Heart left ventricle (tissue), 13 donors: Measurements from ENCODE around the gene GABRD.

Experiments
- CTCF ChIP-seq, 12 donors: fragments of 200-600 bp; sonication (generic) in 4 of 12; IDR thresholded peaks; one replicate each; pipeline versions ENCODE4 v1.5.0 to v1.8.0; 2018 to 2022; ENCODE audit warnings: antibody characterized with exemption in 12 of 12, mild to moderate bottlenecking in 5 of 12
- POLR2A ChIP-seq, 2 donors: fragments of 450-650 bp; IDR thresholded peaks; one replicate each; pipeline ENCODE4 v1.6.1; 2017; ENCODE audit warnings: antibody characterized with exemption in 2 of 2, mild to moderate bottlenecking in 2 of 2, moderate library complexity in 2 of 2
- donor health status: ischemic (EF 13 %, LVEDD 7.1; RV severe dilation, severe dysfunction).
- donor health status: DM: no; HTN: yes; CAD: no.
- donor health status: DM: no; HTN: no; CAD: no.
- donor health status: ischemic (EF 25% LVEDD 6.9; RV normal size, moderate dysfunction).
- donor health status: ischemic (EF 25% LVEDD 5.7; RV mildly dilated, moderate dysfunction).
- donor health status: ischemic (EF 35%, LVEDD 5.7; RV mildly dilated, moderate dysfunction).
- donor health status: nonischemic (EF 11% LVEDD 7.7; RV severe dilation, severe dysfunction).
- donor health status: DM: yes; HTN: yes; CAD: no.
- donor health status: PGD.
- donor health status: ischemic (EF 29% LVEDD 5.4; RV normal size, mild dysfunction).
- donor health status: nonischemic (EF 23%, LVEDD 6.1; RV moderate dilation, normal function).

GRCh38 chr1:2053784-2054376 is 34.7 kb downstream of the GABRD start:
- no peak for TF ChIP-seq CTCF (IDR thresholded peaks at IDR 0.05)
- no peak for TF ChIP-seq POLR2A (IDR thresholded peaks at IDR 0.05)
